CD4-positive, alpha-beta memory T cell (primary cell): Measurements from ENCODE around the gene RRAS2. TPM values are rescaled to one million over a fixed set of nuclear protein-coding genes. Genes with fewer than 3 reads are reported as not detected.

Experiments
- CTCF ChIA-PET: fragments of 350-600 bp; sonication (Branson Sonifier 250); formaldehyde crosslinking; loops from one replicate; lab custom pipeline; 2021; ENCODE audit warnings: inconsistent platforms; ENCODE audit not compliant: partially characterized antibody; lab: Charles Lee
- POLR2A ChIA-PET: fragments of 350-600 bp; sonication (Branson Sonifier 250); formaldehyde crosslinking; loops from one replicate; lab custom pipeline; 2021; ENCODE audit not compliant: partially characterized antibody; lab: Charles Lee
- DNase-seq, 5 donors: peaks; one replicate each; pipeline versions ENCODE4 v3.0.0 to v3.0.0-alpha.2; 2020 to 2022; ENCODE audit warnings: mixed read lengths in 1 of 5
- H3K27ac ChIP-seq: one replicate; pipeline ENCODE4 v1.7.0; 2013; ENCODE audit warnings: low read depth, low read length
- H3K27me3 ChIP-seq: 2 replicates; pipeline ENCODE4 v1.7.0; 2013; ENCODE audit warnings: mild to moderate bottlenecking, low read length, moderate library complexity; ENCODE audit not compliant: insufficient read depth
- H3K36me3 ChIP-seq: 2 replicates; pipeline ENCODE4 v1.7.0; 2013; ENCODE audit warnings: mild to moderate bottlenecking, low read length, moderate library complexity; ENCODE audit not compliant: insufficient read depth
- H3K4me1 ChIP-seq: 2 replicates; pipeline ENCODE4 v1.7.0; 2013; ENCODE audit warnings: mild to moderate bottlenecking, low read length, moderate library complexity; ENCODE audit not compliant: insufficient read depth
- H3K4me3 ChIP-seq, 2 donors: one replicate each; pipeline ENCODE4 v1.7.0; 2013; ENCODE audit warnings: low read length in 2 of 2, mild to moderate bottlenecking in 1 of 2
- H3K9me3 ChIP-seq, 2 donors: one replicate each; pipeline ENCODE4 v1.7.0; 2013; ENCODE audit warnings: low read length in 2 of 2, control low read depth in 1 of 2; ENCODE audit not compliant: control insufficient read depth in 1 of 2
- H3K27ac Mint-ChIP-seq, 7 donors: one replicate each; pipeline ENCODE4 v1.8.0; 2020 to 2021; ENCODE audit warnings: mixed read lengths in 7 of 7, mild to moderate bottlenecking in 6 of 7, inconsistent platforms in 3 of 7, moderate library complexity in 3 of 7
- H3K27me3 Mint-ChIP-seq, 2 donors: one replicate each; pipeline ENCODE4 v1.8.0; 2020 to 2021; ENCODE audit warnings: mixed read lengths in 2 of 2
- H3K36me3 Mint-ChIP-seq, 2 donors: one replicate each; pipeline ENCODE4 v1.8.0; 2020 to 2021; ENCODE audit warnings: mixed read lengths in 2 of 2, inconsistent platforms in 1 of 2, mild to moderate bottlenecking in 1 of 2
- H3K4me1 Mint-ChIP-seq, 4 donors: one replicate each; pipeline ENCODE4 v1.8.0; 2020 to 2021; ENCODE audit warnings: mixed read lengths in 4 of 4, mild to moderate bottlenecking in 1 of 4
- H3K4me3 Mint-ChIP-seq, 8 donors: one replicate each; pipeline ENCODE4 v1.8.0; 2020 to 2021; ENCODE audit warnings: mixed read lengths in 8 of 8, mild to moderate bottlenecking in 7 of 8, moderate library complexity in 6 of 8, inconsistent platforms in 3 of 8
- H3K9me3 Mint-ChIP-seq, 8 donors: one replicate each; pipeline ENCODE4 v1.8.0; 2020 to 2021; ENCODE audit warnings: mixed read lengths in 8 of 8, mild to moderate bottlenecking in 5 of 8, inconsistent platforms in 3 of 8, moderate library complexity in 1 of 8
- intact Hi-C: fragments of 100-400 bp; cut with micrococcal nuclease; formaldehyde crosslinking; loops from one replicate; pipeline ENCODE4 v1.15.1; 2023
- polyA plus RNA-seq, 2 donors: library from polyadenylated mRNA; unstranded; fragments of 300-500 nt; fragmentation: Illumina TruSeq; gene quantifications; one replicate each; pipeline ENCODE4 v1.2.3, GENCODE V29; 2021
- total RNA-seq, 2 experiments: library from RNA; stranded (reverse); gene quantifications; one replicate each; pipeline ENCODE4 v1.2.3, GENCODE V29; 2021

RRAS2 gene
- total and polyA plus RNA-seq, 4 experiments from 2014 or later, result 11.4 to 12.5 (median 11.6) TPM

- Histone ChIP-seq H3K4me1 (no peaks in the 10 kb centered on the region), H3K36me3 (no peaks in the 10 kb centered on the region), H3K27ac (no peak overlapping the region), H3K9me3 (no peaks in the 10 kb centered on the region), H3K4me3 (no peak overlapping the region), H3K27me3 (no peaks in the 10 kb centered on the region)
- peak overlapping the region in 2 of 7 donors; percentile 13 to 38 for H3K27ac Mint-ChIP-seq
- no peaks in the 10 kb centered on the region for H3K9me3 Mint-ChIP-seq
- ChIA-PET POLR2A (no interaction called here), CTCF (interaction anchor here (0.9 kb wide), 1 partner anchor 13 kb away, joined by 5 read pairs; no protein-coding TSS in a partner anchor)
- peaks cover 4 to 12% (median 7%) of the 10 kb centered on the region in 4 donors for H3K4me1 Mint-ChIP-seq
- no peaks in the 10 kb centered on the region for H3K36me3 Mint-ChIP-seq
- intact Hi-C loops, result no loop called here
- peak overlapping the region in 2 of 8 donors; percentile 10 to 66 for H3K4me3 Mint-ChIP-seq
- peaks cover 2 to 4% of the 10 kb centered on the region in 2 donors for H3K27me3 Mint-ChIP-seq
- no peak for DNase-seq
Measured at GRCh38 chr11:14237444-14237961, 121.5 kb downstream of the RRAS2 start.

- Mint-ChIP-seq H3K27me3 (peaks cover 4 to 5% of the 10 kb centered on the region in 2 donors), H3K9me3 (no peaks in the 10 kb centered on the region), H3K27ac (peak overlapping the region in 2 of 7 donors; percentile 26 to 52), H3K36me3 (no peaks in the 10 kb centered on the region), H3K4me1 (peaks cover 4 to 12% (median 7%) of the 10 kb centered on the region in 4 donors), H3K4me3 (no peak overlapping the region)
- no peaks in the 10 kb centered on the region for H3K36me3 ChIP-seq
- no peak for DNase-seq
- no peaks in the 10 kb centered on the region for H3K27me3 ChIP-seq
- intact Hi-C loops, result no loop called here
- no peak overlapping the region for H3K4me3 ChIP-seq
- no peak overlapping the region for H3K27ac ChIP-seq
- H3K4me1 ChIP-seq, result no peaks in the 10 kb centered on the region
- H3K9me3 ChIP-seq, result no peaks in the 10 kb centered on the region
- CTCF ChIA-PET, result interaction anchor here (1.8 kb wide), 1 partner anchor 459 kb away, joined by 4 read pairs; no protein-coding TSS in a partner anchor
- POLR2A ChIA-PET, result no interaction called here
Measured at GRCh38 chr11:14235701-14236100, 123.3 kb downstream of the RRAS2 start.

GRCh38 chr11:14234446-14234845 lies 124.5 kb downstream of the RRAS2 start:
- ChIA-PET CTCF (interaction anchor here (1.8 kb wide), 1 partner anchor 458 kb away, joined by 4 read pairs; no protein-coding TSS in a partner anchor), POLR2A (no interaction called here)
- Histone ChIP-seq H3K9me3 (no peaks in the 10 kb centered on the region), H3K4me3 (no peak overlapping the region), H3K27ac (no peak overlapping the region), H3K27me3 (no peaks in the 10 kb centered on the region), H3K36me3 (no peaks in the 10 kb centered on the region), H3K4me1 (no peaks in the 10 kb centered on the region)
- DNase-seq, result no peak
- Mint-ChIP-seq H3K27me3 (peaks cover 4 to 5% of the 10 kb centered on the region in 2 donors), H3K36me3 (no peaks in the 10 kb centered on the region), H3K4me3 (no peak overlapping the region), H3K27ac (no peak overlapping the region), H3K4me1 (peaks cover 4 to 12% (median 7%) of the 10 kb centered on the region in 4 donors), H3K9me3 (no peaks in the 10 kb centered on the region)
- intact Hi-C loops, result no loop called here

GRCh38 chr11:14232652-14233051 lies 126.3 kb downstream of the RRAS2 start:
- ChIA-PET CTCF (interaction anchor here (1.5 kb wide), 1 partner anchor 18 kb away, joined by 3 read pairs; no protein-coding TSS in a partner anchor), POLR2A (no interaction called here)
- Histone ChIP-seq H3K27me3 (no peaks in the 10 kb centered on the region), H3K36me3 (no peaks in the 10 kb centered on the region), H3K27ac (no peak overlapping the region), H3K9me3 (no peaks in the 10 kb centered on the region), H3K4me3 (no peak overlapping the region), H3K4me1 (no peaks in the 10 kb centered on the region)
- no peak for DNase-seq
- H3K9me3 Mint-ChIP-seq, result no peaks in the 10 kb centered on the region
- no peaks in the 10 kb centered on the region for H3K36me3 Mint-ChIP-seq
- no peak overlapping the region for H3K4me3 Mint-ChIP-seq
- H3K4me1 Mint-ChIP-seq, result peaks cover 4 to 7% (median 4%) of the 10 kb centered on the region in 4 donors
- peak overlapping the region in 1 of 7 donors; percentile 13 for H3K27ac Mint-ChIP-seq
- H3K27me3 Mint-ChIP-seq, result peaks cover 4 to 5% of the 10 kb centered on the region in 2 donors
- intact Hi-C loops, result no loop called here

GRCh38 chr11:14230407-14230806 lies 128.6 kb downstream of the RRAS2 start:
- no peaks in the 10 kb centered on the region for H3K27me3 ChIP-seq
- Mint-ChIP-seq H3K4me3 (no peak overlapping the region), H3K27ac (peak overlapping the region in 1 of 7 donors; percentile 37), H3K36me3 (no peaks in the 10 kb centered on the region), H3K9me3 (no peaks in the 10 kb centered on the region), H3K4me1 (no peaks in the 10 kb centered on the region), H3K27me3 (peaks cover 4 to 5% of the 10 kb centered on the region in 2 donors)
- DNase-seq, result no peak
- no peaks in the 10 kb centered on the region for H3K9me3 ChIP-seq
- no peak overlapping the region for H3K4me3 ChIP-seq
- POLR2A ChIA-PET, result interaction anchor here (0.5 kb wide), 1 partner anchor 29 kb away, joined by 3 read pairs; no protein-coding TSS in a partner anchor
- H3K27ac ChIP-seq, result no peak overlapping the region
- intact Hi-C loops, result no loop called here
- no peaks in the 10 kb centered on the region for H3K4me1 ChIP-seq
- no peaks in the 10 kb centered on the region for H3K36me3 ChIP-seq
- CTCF ChIA-PET, result interaction anchor here (1.3 kb wide), 1 partner anchor 458 kb away, joined by 3 read pairs; no protein-coding TSS in a partner anchor

DNA sequence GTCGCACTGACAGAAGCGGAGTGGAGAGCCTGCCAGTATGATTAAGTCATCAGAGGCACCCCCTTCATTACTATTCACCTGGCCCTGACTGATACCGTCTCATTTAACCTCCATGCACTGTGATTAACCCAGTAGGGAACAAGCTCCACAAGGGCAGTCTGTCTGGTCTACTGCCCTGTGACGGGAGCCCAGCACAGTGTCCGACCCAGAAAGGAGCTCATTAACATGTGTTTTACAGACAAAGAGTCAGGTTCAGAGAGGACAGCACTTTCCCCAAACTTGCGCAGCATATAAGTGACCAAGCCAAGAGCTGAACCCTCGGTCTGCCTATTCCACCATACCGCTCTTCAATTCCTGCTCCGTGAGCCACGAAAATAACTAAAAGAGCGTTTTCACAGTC lies 129.5 kb downstream of the RRAS2 start:
- no peaks in the 10 kb centered on the region for H3K36me3 ChIP-seq
- intact Hi-C loops, result no loop called here
- Mint-ChIP-seq H3K27ac (no peak overlapping the region), H3K4me3 (no peak overlapping the region), H3K4me1 (no peaks in the 10 kb centered on the region), H3K36me3 (no peaks in the 10 kb centered on the region), H3K27me3 (peaks cover 4 to 5% of the 10 kb centered on the region in 2 donors), H3K9me3 (no peaks in the 10 kb centered on the region)
- ChIA-PET CTCF (interaction anchor here (1.3 kb wide), 1 partner anchor 457 kb away, joined by 3 read pairs; no protein-coding TSS in a partner anchor), POLR2A (no interaction called here)
- H3K4me1 ChIP-seq, result no peaks in the 10 kb centered on the region
- no peaks in the 10 kb centered on the region for H3K9me3 ChIP-seq
- no peak overlapping the region for H3K27ac ChIP-seq
- DNase-seq, result no peak
- no peaks in the 10 kb centered on the region for H3K27me3 ChIP-seq
- no peak overlapping the region for H3K4me3 ChIP-seq

- H3K4me3 ChIP-seq, result no peak overlapping the region
- CTCF ChIA-PET, result interaction anchor here (1.5 kb wide), 1 partner anchor 39 kb away, joined by 3 read pairs; no protein-coding TSS in a partner anchor
- H3K36me3 Mint-ChIP-seq, result no peaks in the 10 kb centered on the region
- POLR2A ChIA-PET, result no interaction called here
- H3K36me3 ChIP-seq, result no peaks in the 10 kb centered on the region
- no peak overlapping the region for H3K4me3 Mint-ChIP-seq
- H3K4me1 Mint-ChIP-seq, result peaks cover 0 to 3% (median 1%) of the 10 kb centered on the region in 4 donors
- H3K27me3 ChIP-seq, result no peaks in the 10 kb centered on the region
- no peaks in the 10 kb centered on the region for H3K9me3 ChIP-seq
- peaks cover 4% of the 10 kb centered on the region for H3K4me1 ChIP-seq
- H3K27ac Mint-ChIP-seq, result no peak overlapping the region
- intact Hi-C loops, result no loop called here
- H3K9me3 Mint-ChIP-seq, result no peaks in the 10 kb centered on the region
- no peak overlapping the region for H3K27ac ChIP-seq
- peaks cover 4 to 5% of the 10 kb centered on the region in 2 donors for H3K27me3 Mint-ChIP-seq
- DNase-seq, result no peak
Measured at GRCh38 chr11:14228356-14228755, 130.6 kb downstream of the RRAS2 start.
